PC-3 (cell line): ENCODE measurements around the gene ANKLE1. TPM values are rescaled to one million over a fixed set of nuclear protein-coding genes. Genes with fewer than 3 reads are reported as not detected.
A peak's percentile ranks its signal among the peaks of the same experiment; 100 is the strongest.

Source experiments
- ATAC-seq: fragments of 200-7000 bp; cut with Tn5 transposase; 2 replicates; pipeline ENCODE4 v1.9.1; 2020; ENCODE audit warnings: mild to moderate bottlenecking, moderate library complexity
- BruUV-seq: library from RNA; stranded (reverse); fragments of 400-500 nt; replicated peaks from 2 replicates; lab custom pipeline; 2021; lab: Mats Ljungman, UMichigan
- CTCF ChIA-PET: fragments of 300-600 bp; sonication (Branson Sonifier 250); formaldehyde crosslinking; loops from one replicate; lab custom pipeline; 2022; ENCODE audit warnings: antibody characterized with exemption; lab: Charles Lee
- POLR2A ChIA-PET: fragments of 300-600 bp; sonication (Branson Sonifier 250); formaldehyde crosslinking; loops from one replicate; lab custom pipeline; 2022; ENCODE audit warnings: antibody characterized with exemption; ENCODE audit not compliant: unreplicated experiment; lab: Charles Lee
- DNase-seq: peaks from one replicate; pipeline ENCODE4 v3.0.0-alpha.2; 2015
- H2AFZ ChIP-seq: fragments of 300-600 bp; sonication (generic); 2 replicates; pipeline ENCODE4 v1.6.0; 2016; ENCODE audit warnings: antibody characterized with exemption, low read length
- H3F3A ChIP-seq: fragments of 300-600 bp; sonication (generic); one replicate; pipeline ENCODE4 v1.6.0; 2017; ENCODE audit warnings: antibody characterized with exemption, low read length, control low read depth, mild to moderate bottlenecking; ENCODE audit not compliant: unreplicated experiment
- H3K27ac ChIP-seq: fragments of 300-600 bp; sonication (generic); 2 replicates; pipeline ENCODE4 v1.5.1; 2016; ENCODE audit warnings: mild to moderate bottlenecking, low read length
- H3K27me3 ChIP-seq: fragments of 300-600 bp; sonication (generic); 2 replicates; pipeline ENCODE4 v1.6.1; 2016; ENCODE audit warnings: low read length, mixed read lengths
- H3K36me3 ChIP-seq: fragments of 300-600 bp; sonication (generic); 2 replicates; pipeline ENCODE4 v1.6.1; 2016; ENCODE audit warnings: low read depth, mixed run types, low read length, mixed read lengths
- H3K4me1 ChIP-seq: fragments of 300-600 bp; sonication (generic); 2 replicates; pipeline ENCODE4 v1.5.1; 2016; ENCODE audit warnings: low read length; ENCODE audit not compliant: insufficient read depth
- H3K4me2 ChIP-seq: fragments of 300-600 bp; sonication (generic); 2 replicates; pipeline ENCODE4 v1.6.0; 2016; ENCODE audit warnings: low read length
- H3K4me3 ChIP-seq: fragments of 300-600 bp; sonication (generic); 2 replicates; pipeline ENCODE4 v1.5.1; 2016; ENCODE audit warnings: mild to moderate bottlenecking, low read length, mixed read lengths
- H3K79me2 ChIP-seq: fragments of 300-600 bp; sonication (generic); 2 replicates; pipeline ENCODE4 v1.6.1; 2017; ENCODE audit warnings: low read length, mixed read lengths
- H3K9ac ChIP-seq: fragments of 300-600 bp; sonication (generic); 2 replicates; pipeline ENCODE4 v1.6.0; 2016; ENCODE audit warnings: mild to moderate bottlenecking, low read length
- H3K9me2 ChIP-seq: fragments of 300-600 bp; sonication (generic); replicated peaks from 2 replicates; pipeline ENCODE4 v1.6.1; 2016; ENCODE audit warnings: mixed run types, low read length, mixed read lengths
- H3K9me3 ChIP-seq: fragments of 300-600 bp; sonication (generic); 2 replicates; pipeline ENCODE4 v1.6.1; 2016; ENCODE audit warnings: low read length, mixed read lengths
- H4K20me1 ChIP-seq: fragments of 300-600 bp; sonication (generic); 2 replicates; pipeline ENCODE4 v1.6.1; 2016; ENCODE audit warnings: low read length, mixed read lengths
- CTCF ChIP-seq: fragments of 300-600 bp; sonication (generic); conservative IDR thresholded peaks from 2 replicates; pipeline ENCODE4 v1.5.1; 2017; ENCODE audit warnings: antibody characterized with exemption, low read depth, mild to moderate bottlenecking, low read length
- EZH2 ChIP-seq: fragments of 300-600 bp; sonication (generic); IDR thresholded peaks from one replicate; pipeline ENCODE4 v1.6.1; 2017; ENCODE audit warnings: antibody characterized with exemption, mild to moderate bottlenecking, low read length; ENCODE audit not compliant: unreplicated experiment
- EZH2phosphoT487 ChIP-seq: fragments of 300-600 bp; sonication (generic); IDR thresholded peaks from 2 replicates; pipeline ENCODE4 v1.6.1; 2018; ENCODE audit warnings: mild to moderate bottlenecking, antibody characterized with exemption, low read length, borderline replicate concordance
- intact Hi-C: fragments of 100-400 bp; cut with micrococcal nuclease; formaldehyde crosslinking; loops from 2 replicates; pipeline ENCODE4 v1.9.0; 2023
- total RNA-seq: library from RNA; depleted of rRNA; stranded (reverse); fragments of >200 nt; gene quantifications from 2 replicates; pipeline ENCODE4 v1.2.3, GENCODE V29; 2014

Gene ANKLE1
- total RNA-seq, 1 experiment from 2014 or later: 2.2 TPM

- Histone ChIP-seq H3K36me3 (peaks cover 5% of the 10 kb centered on the region; the same call in 1 of the 2 replicates), H3K9ac (peak overlapping the region; percentile 70), H3K4me3 (peak overlapping the region; percentile 84), H3K9me2 (no peaks in the 10 kb centered on the region), H3K79me2 (peaks cover 55% of the 10 kb centered on the region), H2AFZ (peak overlapping the region; percentile 67), H3K27me3 (no peaks in the 10 kb centered on the region), H3F3A (no peaks in the 10 kb centered on the region), H3K27ac (no peak overlapping the region; the same call in 1 of the 2 replicates), H4K20me1 (peaks cover 13% of the 10 kb centered on the region), H3K9me3 (no peaks in the 10 kb centered on the region), H3K4me2 (peak overlapping the region; percentile 95), H3K4me1 (peaks cover 17% of the 10 kb centered on the region)
- ChIA-PET CTCF (interaction anchor here (0.7 to 0.8 kb wide), 2 partner anchors 8 to 18 kb away, joined by 4 to 5 read pairs; no protein-coding TSS in a partner anchor), POLR2A (no interaction called here)
- BruUV-seq: no TSS peak
- DNase-seq: no peak
- TF ChIP-seq CTCF (no peak), EZH2 (no peak), EZH2phosphoT487 (no peak)
- intact Hi-C loops: no loop called here
- ATAC-seq: no peak
These were observed 38.4 kb upstream of the ANKLE1 start for GRCh38 chr19:17243211-17243829.

- Histone ChIP-seq H3K9ac (peak overlapping the region; percentile 70), H3K4me2 (peak overlapping the region; percentile 95), H3K4me3 (peak overlapping the region; percentile 84), H3K79me2 (peaks cover 55% of the 10 kb centered on the region), H3K9me2 (no peaks in the 10 kb centered on the region), H3K27me3 (no peaks in the 10 kb centered on the region), H3F3A (no peaks in the 10 kb centered on the region), H3K36me3 (no peaks in the 10 kb centered on the region), H3K27ac (no peak overlapping the region; the same call in 1 of the 2 replicates), H2AFZ (peak overlapping the region; percentile 67), H3K9me3 (no peaks in the 10 kb centered on the region), H4K20me1 (peaks cover 13% of the 10 kb centered on the region), H3K4me1 (peaks cover 24% of the 10 kb centered on the region)
- TF ChIP-seq EZH2phosphoT487 (no peak), EZH2 (no peak), CTCF (no peak)
- DNase-seq (peak; percentile 42), ATAC-seq (peak; percentile 52)
- ChIA-PET POLR2A (no interaction called here), CTCF (interaction anchor here (0.7 to 0.8 kb wide), 2 partner anchors 8 to 19 kb away, joined by 4 to 5 read pairs; no protein-coding TSS in a partner anchor)
- intact Hi-C loops: no loop called here
- TSS peak; percentile 35 for BruUV-seq
These were observed 37.7 kb upstream of the ANKLE1 start for GRCh38 chr19:17243830-17244617.
